Karpas-422 (cell line): ENCODE results near the gene NTRK3. TPM values are rescaled to one million over a fixed set of nuclear protein-coding genes. Genes with fewer than 3 reads are reported as not detected.

Experiments used
- DNase-seq: peaks from one replicate; pipeline ENCODE4 v3.0.0-alpha.2; 2015
- H2AFZ ChIP-seq: fragments of 200-600 bp; sonication (generic); 2 replicates; pipeline ENCODE4 v1.6.1; 2014; ENCODE audit warnings: antibody characterized with exemption, low read length, mixed read lengths
- H3K27ac ChIP-seq: fragments of 200-600 bp; sonication (generic); 2 replicates; pipeline ENCODE4 v1.5.1; 2014; ENCODE audit warnings: mild to moderate bottlenecking, low read length, moderate library complexity
- H3K27me3 ChIP-seq: fragments of 200-600 bp; sonication (generic); 2 replicates; pipeline ENCODE4 v1.6.1; 2014; ENCODE audit warnings: low read length, mixed read lengths
- H3K36me3 ChIP-seq: fragments of 200-600 bp; sonication (generic); 2 replicates; pipeline ENCODE4 v1.6.1; 2014; ENCODE audit warnings: low read length, mixed read lengths; ENCODE audit not compliant: insufficient read depth
- H3K4me1 ChIP-seq: fragments of 200-600 bp; sonication (generic); 2 replicates; pipeline ENCODE4 v1.6.1; 2014; ENCODE audit warnings: mild to moderate bottlenecking, low read length, mixed read lengths
- H3K4me2 ChIP-seq: fragments of 200-600 bp; sonication (generic); 2 replicates; pipeline ENCODE4 v1.6.1; 2014; ENCODE audit warnings: low read length, low read depth, mild to moderate bottlenecking; ENCODE audit not compliant: poor library complexity, severe bottlenecking
- H3K4me3 ChIP-seq: fragments of 200-600 bp; sonication (generic); 2 replicates; pipeline ENCODE4 v1.5.1; 2014; ENCODE audit warnings: mild to moderate bottlenecking, antibody characterized with exemption, low read length, mixed read lengths
- H3K79me2 ChIP-seq: fragments of 200-600 bp; sonication (generic); 2 replicates; pipeline ENCODE4 v1.6.1; 2014; ENCODE audit warnings: mild to moderate bottlenecking, low read length, mixed read lengths
- H3K9ac ChIP-seq: fragments of 200-600 bp; sonication (generic); 2 replicates; pipeline ENCODE4 v1.6.0; 2014; ENCODE audit warnings: low read length
- H3K9me2 ChIP-seq: fragments of 200-600 bp; sonication (generic), shearing (Covaris generic); replicated peaks from 2 replicates; pipeline ENCODE4 v1.6.0; 2014; ENCODE audit warnings: mild to moderate bottlenecking, low read length, moderate library complexity; ENCODE audit not compliant: insufficient read depth
- H3K9me3 ChIP-seq: fragments of 300-700, 200-600 bp; sonication (generic); 2 replicates; pipeline ENCODE4 v1.6.1; 2014; ENCODE audit warnings: low read length, mixed read lengths
- H4K20me1 ChIP-seq: fragments of 200-600 bp; sonication (generic); 2 replicates; pipeline ENCODE4 v1.6.1; 2014; ENCODE audit warnings: mild to moderate bottlenecking, antibody characterized with exemption, low read length, low read depth; ENCODE audit not compliant: insufficient read depth
- total RNA-seq: library from RNA; depleted of rRNA; stranded (reverse); fragments of >200 nt; shearing (Covaris generic); gene quantifications from 2 replicates; pipeline ENCODE4 v1.2.3, GENCODE V29; 2014; ENCODE audit warnings: low replicate concordance

The NTRK3 gene
- total RNA-seq, 1 experiment from 2014 or later = 0.11 TPM

DNA sequence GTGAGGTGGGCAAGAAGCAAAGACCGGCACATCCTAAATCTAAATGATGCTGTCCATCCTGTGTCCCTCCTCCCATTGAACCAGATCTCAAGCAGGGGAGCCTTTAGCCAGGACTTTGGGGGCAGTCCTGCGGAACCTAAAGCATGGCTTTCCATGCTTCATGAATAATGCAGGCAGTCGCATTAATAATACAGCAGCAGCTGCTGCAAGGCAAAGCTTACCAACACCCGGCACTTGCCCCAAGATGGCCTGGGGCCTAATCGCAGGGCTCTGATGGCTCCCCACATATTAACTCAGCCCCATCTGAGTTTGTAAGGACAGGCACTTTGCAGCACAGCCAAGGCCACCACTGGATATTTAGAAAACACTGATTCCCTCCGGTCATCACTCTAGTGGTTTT is 114.4 kb downstream of the NTRK3 start:
- Histone ChIP-seq H3K4me3 (no peak overlapping the region), H3K36me3 (no peaks in the 10 kb centered on the region), H4K20me1 (no peaks in the 10 kb centered on the region), H3K27me3 (no peaks in the 10 kb centered on the region), H3K4me2 (no peak overlapping the region), H3K9ac (no peak overlapping the region), H2AFZ (no peak overlapping the region), H3K4me1 (no peaks in the 10 kb centered on the region), H3K9me2 (no peaks in the 10 kb centered on the region), H3K9me3 (no peaks in the 10 kb centered on the region), H3K27ac (no peak overlapping the region), H3K79me2 (no peaks in the 10 kb centered on the region)
- no peak for DNase-seq

- no peaks in the 10 kb centered on the region for H3K9me3 ChIP-seq
- H3K27ac ChIP-seq = no peak overlapping the region
- H3K4me3 ChIP-seq = no peak overlapping the region
- H3K9me2 ChIP-seq = no peaks in the 10 kb centered on the region
- no peaks in the 10 kb centered on the region for H4K20me1 ChIP-seq
- no peaks in the 10 kb centered on the region for H3K4me1 ChIP-seq
- no peak overlapping the region for H3K9ac ChIP-seq
- DNase-seq = no peak
- H3K79me2 ChIP-seq = no peaks in the 10 kb centered on the region
- H3K36me3 ChIP-seq = no peaks in the 10 kb centered on the region
- H2AFZ ChIP-seq = no peak overlapping the region
- H3K4me2 ChIP-seq = no peak overlapping the region
- H3K27me3 ChIP-seq = no peaks in the 10 kb centered on the region
Measured at GRCh38 chr15:88141269-88141889, 115.2 kb downstream of the NTRK3 start.

DNA sequence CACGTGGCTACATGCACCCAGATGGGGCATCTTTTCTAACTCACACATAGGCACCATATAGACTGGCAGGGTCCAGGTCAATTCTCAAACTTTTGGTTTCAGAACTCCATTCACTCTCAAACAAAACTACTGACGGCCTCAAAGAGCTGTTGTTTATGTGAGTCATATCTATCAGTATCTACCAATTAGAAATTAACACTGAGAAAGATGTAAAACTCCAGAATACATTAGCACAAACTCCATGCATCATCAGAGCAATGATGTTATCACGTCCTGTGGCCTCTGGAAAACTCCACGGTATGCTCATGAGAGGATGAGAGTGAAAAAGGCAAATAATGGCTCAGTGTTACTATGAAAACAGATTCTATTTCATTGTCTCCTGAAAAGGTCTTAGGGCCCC is 116.1 kb downstream of the NTRK3 start:
- H3K4me3 ChIP-seq = no peak overlapping the region
- H2AFZ ChIP-seq = no peak overlapping the region
- no peak for DNase-seq

DNA sequence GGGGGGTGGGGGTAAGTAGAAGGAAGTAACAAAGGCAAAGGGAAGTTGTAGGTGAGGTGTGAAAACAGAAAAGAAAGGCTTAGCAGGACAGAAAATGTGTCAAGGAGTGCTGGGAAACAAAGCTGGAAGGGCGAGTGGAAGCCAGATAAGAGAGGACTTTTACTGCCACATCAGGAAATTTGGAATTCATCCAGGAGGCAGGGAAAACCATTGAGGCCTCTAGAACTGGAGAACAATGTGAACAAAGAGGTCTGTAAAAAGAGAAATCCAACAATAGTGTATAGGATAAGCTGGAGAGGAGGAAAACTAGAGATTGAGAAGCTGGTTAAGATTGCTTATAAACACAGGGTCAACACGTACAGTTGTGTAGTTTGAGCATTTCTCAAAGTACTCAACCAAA is 116.6 kb downstream of the NTRK3 start:
- H3K4me2 ChIP-seq = no peak overlapping the region

More for the DNA sequence above, 116.1 kb downstream of the NTRK3 start:
- H3K27me3 ChIP-seq = no peaks in the 10 kb centered on the region
- no peak overlapping the region for H3K9ac ChIP-seq
- H3K36me3 ChIP-seq = no peaks in the 10 kb centered on the region
- H3K9me2 ChIP-seq = no peaks in the 10 kb centered on the region
- H3K79me2 ChIP-seq = no peaks in the 10 kb centered on the region
- H3K27ac ChIP-seq = no peak overlapping the region
- H4K20me1 ChIP-seq = no peaks in the 10 kb centered on the region
- no peaks in the 10 kb centered on the region for H3K4me1 ChIP-seq
- no peaks in the 10 kb centered on the region for H3K9me3 ChIP-seq
- H3K4me2 ChIP-seq = no peak overlapping the region

GRCh38 chr15:88133795-88134194 is 122.7 kb downstream of the NTRK3 start:
- no peaks in the 10 kb centered on the region for H3K4me1 ChIP-seq
- no peaks in the 10 kb centered on the region for H3K27me3 ChIP-seq
- no peak overlapping the region for H3K4me3 ChIP-seq
- H3K9me2 ChIP-seq = no peaks in the 10 kb centered on the region
- H3K9me3 ChIP-seq = no peaks in the 10 kb centered on the region
- H3K36me3 ChIP-seq = no peaks in the 10 kb centered on the region
- H3K79me2 ChIP-seq = no peaks in the 10 kb centered on the region
- H2AFZ ChIP-seq = no peak overlapping the region
- H3K9ac ChIP-seq = no peak overlapping the region
- H3K27ac ChIP-seq = no peak overlapping the region
- no peak overlapping the region for H3K4me2 ChIP-seq
- H4K20me1 ChIP-seq = no peaks in the 10 kb centered on the region
- DNase-seq = no peak

More for the DNA sequence above, 116.6 kb downstream of the NTRK3 start:
- Histone ChIP-seq H3K4me3 (no peak overlapping the region), H3K9me3 (no peaks in the 10 kb centered on the region), H3K79me2 (no peaks in the 10 kb centered on the region), H2AFZ (no peak overlapping the region), H3K9me2 (no peaks in the 10 kb centered on the region), H4K20me1 (no peaks in the 10 kb centered on the region), H3K9ac (no peak overlapping the region), H3K4me1 (no peaks in the 10 kb centered on the region), H3K27me3 (no peaks in the 10 kb centered on the region), H3K36me3 (no peaks in the 10 kb centered on the region), H3K27ac (no peak overlapping the region)
- no peak for DNase-seq

GRCh38 chr15:88132499-88132898 is 124.0 kb downstream of the NTRK3 start:
- H3K4me2 ChIP-seq = no peak overlapping the region
- H4K20me1 ChIP-seq = no peaks in the 10 kb centered on the region
- no peaks in the 10 kb centered on the region for H3K9me2 ChIP-seq
- H2AFZ ChIP-seq = no peak overlapping the region
- no peak overlapping the region for H3K4me3 ChIP-seq
- H3K9me3 ChIP-seq = no peaks in the 10 kb centered on the region
- H3K36me3 ChIP-seq = no peaks in the 10 kb centered on the region
- H3K4me1 ChIP-seq = no peaks in the 10 kb centered on the region
- H3K27me3 ChIP-seq = no peaks in the 10 kb centered on the region
- no peak overlapping the region for H3K27ac ChIP-seq
- no peak for DNase-seq
- no peaks in the 10 kb centered on the region for H3K79me2 ChIP-seq
- no peak overlapping the region for H3K9ac ChIP-seq

DNA sequence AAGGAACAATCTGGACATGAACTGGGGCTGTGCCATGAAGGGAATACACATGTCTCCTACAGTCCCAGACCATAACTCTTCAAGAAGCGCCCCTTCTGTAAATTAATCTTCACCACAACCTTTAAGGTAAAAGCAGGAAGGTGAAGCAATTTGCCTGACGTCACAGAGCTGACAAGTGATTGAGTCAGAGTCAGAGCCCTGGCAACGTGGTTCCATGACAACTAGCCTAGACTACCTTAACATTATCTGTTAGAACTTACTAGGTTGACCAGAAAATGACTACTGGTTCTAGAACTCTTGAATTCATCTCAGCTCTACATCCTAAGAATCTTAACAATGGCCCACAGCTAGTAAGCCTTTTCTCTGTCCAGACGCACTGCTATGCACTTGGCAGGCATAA is 124.6 kb downstream of the NTRK3 start:
- DNase-seq = no peak

GRCh38 chr15:88127432-88127790 is 129.1 kb downstream of the NTRK3 start:
- H3K79me2 ChIP-seq = no peaks in the 10 kb centered on the region
- H3K36me3 ChIP-seq = no peaks in the 10 kb centered on the region
- DNase-seq = no peak
- H3K9me2 ChIP-seq = no peaks in the 10 kb centered on the region
- H3K4me3 ChIP-seq = no peak overlapping the region
- H3K27me3 ChIP-seq = no peaks in the 10 kb centered on the region
- no peak overlapping the region for H2AFZ ChIP-seq
- H3K27ac ChIP-seq = no peak overlapping the region
- no peaks in the 10 kb centered on the region for H3K4me1 ChIP-seq
- H4K20me1 ChIP-seq = no peaks in the 10 kb centered on the region
- no peaks in the 10 kb centered on the region for H3K9me3 ChIP-seq
- no peak overlapping the region for H3K4me2 ChIP-seq
- no peak overlapping the region for H3K9ac ChIP-seq

More for the DNA sequence above, 124.6 kb downstream of the NTRK3 start:
- Histone ChIP-seq H3K4me3 (no peak overlapping the region), H3K27ac (no peak overlapping the region), H3K9ac (no peak overlapping the region), H3K4me1 (no peaks in the 10 kb centered on the region), H3K4me2 (no peak overlapping the region), H3K36me3 (no peaks in the 10 kb centered on the region), H3K9me2 (no peaks in the 10 kb centered on the region), H2AFZ (no peak overlapping the region), H3K9me3 (no peaks in the 10 kb centered on the region), H3K79me2 (no peaks in the 10 kb centered on the region), H4K20me1 (no peaks in the 10 kb centered on the region), H3K27me3 (no peaks in the 10 kb centered on the region)
